Left cardiac atrium (tissue), 4 donors: ENCODE data around the gene MRPS23. TPM values are rescaled to one million over a fixed set of nuclear protein-coding genes. Genes with fewer than 3 reads are reported as not detected.
A peak's percentile ranks its signal among the peaks of the same experiment; 100 is the strongest.
"Not testable (repeated sequence)": the region's sequence is repeated elsewhere in the genome, so short reads cannot be mapped to it uniquely, and the experiment has no call there.

ENCODE experiments used
- ATAC-seq, 2 donors: fragments of 200-7000 bp; cut with Tn5 transposase; one replicate each; pipeline ENCODE4 v1.9.1; 2020; ENCODE audit warnings: mild to moderate bottlenecking in 2 of 2, moderate library complexity in 2 of 2
- DNase-seq: peaks from one replicate; pipeline ENCODE4 v3.0.0-alpha.2; 2020
- intact Hi-C, 2 donors: fragments of 100-400 bp; cut with DNase I; formaldehyde crosslinking; loops; one replicate each; pipeline versions ENCODE4 v1.14.1 to v1.15.1; 2022 to 2023
- total RNA-seq, 2 donors: library from RNA; stranded (reverse); fragmentation: NEBNext Ultra II Directional; extraction: Animal tissue kit (Norgen Biotek cat#: 25700); gene quantifications; one replicate each; pipeline ENCODE4 v1.2.1, GENCODE V29; 2021
- donor health status: DM: no; HTN: yes; CAD: no.
- donor health status: DM: no; HTN: yes; CAD: no; lungs with severe emphysema.
- donor health status: DM: yes; HTN: yes; CAD: no.
- donor health status: Dilated cardiomyopathy.

Gene MRPS23
- total RNA-seq, 2 donors from 2014 or later = 45.2 to 55.8 TPM

- ATAC-seq (no peak), DNase-seq (no peak)
- intact Hi-C loops = loop anchor here in 1 of 2 donors (5.0 kb wide), 1 partner anchor 40 kb away; no protein-coding TSS in a partner anchor
Measured at GRCh38 chr17:57852092-57852954, 2.5 kb upstream of the MRPS23 start.

GRCh38 chr17:57849163-57849873 lies 526 bp downstream of the MRPS23 start:
- no peak for DNase-seq
- intact Hi-C loops = no loop called here
- ATAC-seq = no peak

- intact Hi-C loops, ATAC-seq, DNase-seq: not testable (repeated sequence)
Measured at GRCh38 chr17:57846056-57846945, 3.5 kb downstream of the MRPS23 start.

GRCh38 chr17:57842280-57842679 lies 7.6 kb downstream of the MRPS23 start:
- ATAC-seq (no peak), DNase-seq (no peak)
- intact Hi-C loops = no loop called here

GRCh38 chr17:57839571-57839923 lies 10.3 kb downstream of the MRPS23 start:
- intact Hi-C loops = no loop called here
- ATAC-seq = peak; percentile 47 to 55
- no peak for DNase-seq

GRCh38 chr17:57838857-57839570 lies 10.8 kb downstream of the MRPS23 start:
- no peak for ATAC-seq
- no peak for DNase-seq
- intact Hi-C loops = no loop called here

- intact Hi-C loops = no loop called here
- no peak for DNase-seq
- ATAC-seq = no peak
Measured at GRCh38 chr17:57838453-57838852, 11.4 kb downstream of the MRPS23 start.

GRCh38 chr17:57835333-57835900 lies 14.4 kb downstream of the MRPS23 start:
- intact Hi-C loops = no loop called here
- ATAC-seq (no peak), DNase-seq (no peak)

- DNase-seq (peak; percentile 68), ATAC-seq (peak in 1 of 2 donors; percentile 80)
- intact Hi-C loops = no loop called here
Measured at GRCh38 chr17:57834146-57834741, 15.6 kb downstream of the MRPS23 start.

- intact Hi-C loops = no loop called here
- ATAC-seq = peak; percentile 91 to 92
- peak; percentile 82 for DNase-seq
Measured at GRCh38 chr17:57833179-57833939, 16.5 kb downstream of the MRPS23 start.

GRCh38 chr17:57832314-57833178 lies 17.3 kb downstream of the MRPS23 start:
- no peak for DNase-seq
- intact Hi-C loops = no loop called here
- peak; percentile 10 to 30 for ATAC-seq

GRCh38 chr17:57830880-57831279 lies 19.0 kb downstream of the MRPS23 start:
- DNase-seq (no peak), ATAC-seq (no peak)
- intact Hi-C loops = no loop called here

GRCh38 chr17:57823469-57824401 lies 26.1 kb downstream of the MRPS23 start:
- intact Hi-C loops = no loop called here
- ATAC-seq = no peak

GRCh38 chr17:57819867-57820266 lies 30.0 kb downstream of the MRPS23 start:
- ATAC-seq (no peak), DNase-seq (no peak)
- intact Hi-C loops = no loop called here

More at GRCh38 chr17:57823469-57824401, 26.1 kb downstream of the MRPS23 start:
- no peak for DNase-seq

- DNase-seq (no peak), ATAC-seq (no peak)
- intact Hi-C loops = no loop called here
Measured at GRCh38 chr17:57819285-57819684, 30.6 kb downstream of the MRPS23 start.
